ENCODE measurements around the gene BBC3. TPM values are rescaled to one million over a fixed set of nuclear protein-coding genes. Genes with fewer than 3 reads are reported as not detected.
"Not testable (repeated sequence)": the region's sequence is repeated elsewhere in the genome, so short reads cannot be mapped to it uniquely, and the experiment has no call there.

Gene BBC3, protein sequence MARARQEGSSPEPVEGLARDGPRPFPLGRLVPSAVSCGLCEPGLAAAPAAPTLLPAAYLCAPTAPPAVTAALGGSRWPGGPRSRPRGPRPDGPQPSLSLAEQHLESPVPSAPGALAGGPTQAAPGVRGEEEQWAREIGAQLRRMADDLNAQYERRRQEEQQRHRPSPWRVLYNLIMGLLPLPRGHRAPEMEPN
- total RNA-seq (2012; rRNA removed), result 4.8 and 6.1 TPM in 2 replicates

- Histone ChIP-seq H3K9ac (ENCODE audit: low read depth, low read length) (peak within 1 kb of the TSS; percentile 92), H3K36me3 (ENCODE audit: insufficient read depth, low read length) (no peaks in the 10 kb centered on the region), H3K4me1 (ENCODE audit: control insufficient read depth, insufficient read depth, low read length) (peaks cover 48% of the 10 kb centered on the region), H3K9me3 (replicated peaks; ENCODE audit: low read length) (no peaks in the 10 kb centered on the region), H3K4me3 (ENCODE audit: low read length) (peak within 1 kb of the TSS; percentile 89), H3K27me3 (ENCODE audit: control insufficient read depth, insufficient read depth, low read length) (no peaks in the 10 kb centered on the region), H3K4me2 (ENCODE audit: low read length) (peak within 1 kb of the TSS; percentile 95)
Measured at GRCh38 chr19:47230921-47231214, at the start of gene BBC3. Gene BBC3, minus strand, starts transcription at chr19:47231199. Its CDS starts 2,768 bp downstream, at chr19:47228431.

- H3K4me3 ChIP-seq (ENCODE audit: low read length), result no peak overlapping the region
- H3K27me3 ChIP-seq (ENCODE audit: control insufficient read depth, insufficient read depth, low read length), result no peaks in the 10 kb centered on the region
- no peaks in the 10 kb centered on the region for H3K36me3 ChIP-seq (ENCODE audit: insufficient read depth, low read length)
- H3K4me2 ChIP-seq (ENCODE audit: low read length), result no peak overlapping the region
- peaks cover 15% of the 10 kb centered on the region for H3K4me1 ChIP-seq (ENCODE audit: control insufficient read depth, insufficient read depth, low read length)
- no peaks in the 10 kb centered on the region for H3K9me3 ChIP-seq (replicated peaks; ENCODE audit: low read length)
- H3K9ac ChIP-seq (ENCODE audit: low read depth, low read length), result no peak overlapping the region
Measured at GRCh38 chr19:47280183-47280797, 49.3 kb upstream of the BBC3 start.

GRCh38 chr19:47276513-47276912 is 45.5 kb upstream of the BBC3 start:
- peak overlapping the region; percentile 94 for H3K4me2 ChIP-seq (ENCODE audit: low read length)
- peaks cover 37% of the 10 kb centered on the region for H3K4me1 ChIP-seq (ENCODE audit: control insufficient read depth, insufficient read depth, low read length)
- not testable (repeated sequence) for H3K4me3 ChIP-seq (ENCODE audit: low read length); H3K9ac ChIP-seq (ENCODE audit: low read depth, low read length); H3K9me3 ChIP-seq (replicated peaks; ENCODE audit: low read length); H3K27me3 ChIP-seq (ENCODE audit: control insufficient read depth, insufficient read depth, low read length); H3K36me3 ChIP-seq (ENCODE audit: insufficient read depth, low read length)

- H3K9ac ChIP-seq (ENCODE audit: low read depth, low read length), result peak overlapping the region; percentile 64
- no peaks in the 10 kb centered on the region for H3K9me3 ChIP-seq (replicated peaks; ENCODE audit: low read length)
- H3K4me1 ChIP-seq (ENCODE audit: control insufficient read depth, insufficient read depth, low read length), result peaks cover 37% of the 10 kb centered on the region
- no peaks in the 10 kb centered on the region for H3K27me3 ChIP-seq (ENCODE audit: control insufficient read depth, insufficient read depth, low read length)
- peak overlapping the region; percentile 94 for H3K4me2 ChIP-seq (ENCODE audit: low read length)
- H3K4me3 ChIP-seq (ENCODE audit: low read length), result peak overlapping the region; percentile 69
- H3K36me3 ChIP-seq (ENCODE audit: insufficient read depth, low read length), result peaks cover 5% of the 10 kb centered on the region
Measured at GRCh38 chr19:47275791-47276461, 44.9 kb upstream of the BBC3 start.

- Histone ChIP-seq H3K27me3 (ENCODE audit: control insufficient read depth, insufficient read depth, low read length) (no peaks in the 10 kb centered on the region), H3K9ac (ENCODE audit: low read depth, low read length) (peak overlapping the region; percentile 64), H3K4me3 (ENCODE audit: low read length) (peak overlapping the region; percentile 69), H3K36me3 (ENCODE audit: insufficient read depth, low read length) (peaks cover 13% of the 10 kb centered on the region), H3K4me1 (ENCODE audit: control insufficient read depth, insufficient read depth, low read length) (peaks cover 37% of the 10 kb centered on the region), H3K4me2 (ENCODE audit: low read length) (peak overlapping the region; percentile 94), H3K9me3 (replicated peaks; ENCODE audit: low read length) (no peaks in the 10 kb centered on the region)
Measured at GRCh38 chr19:47274891-47275761, 44.1 kb upstream of the BBC3 start.

GRCh38 chr19:47274071-47274890 is 43.3 kb upstream of the BBC3 start, which contains the start of gene INAFM1:
Gene INAFM1, plus strand, starts transcription at chr19:47274885. Its CDS starts 35 bp downstream, at chr19:47274920.
- Histone ChIP-seq H3K36me3 (ENCODE audit: insufficient read depth, low read length) (peaks cover 18% of the 10 kb centered on the region), H3K4me2 (ENCODE audit: low read length) (peak within 1 kb of the TSS; percentile 98), H3K9ac (ENCODE audit: low read depth, low read length) (peak within 1 kb of the TSS; percentile 94), H3K27me3 (ENCODE audit: control insufficient read depth, insufficient read depth, low read length) (no peaks in the 10 kb centered on the region), H3K4me1 (ENCODE audit: control insufficient read depth, insufficient read depth, low read length) (peaks cover 37% of the 10 kb centered on the region), H3K9me3 (replicated peaks; ENCODE audit: low read length) (no peaks in the 10 kb centered on the region), H3K4me3 (ENCODE audit: low read length) (peak within 1 kb of the TSS; percentile 94)

DNA sequence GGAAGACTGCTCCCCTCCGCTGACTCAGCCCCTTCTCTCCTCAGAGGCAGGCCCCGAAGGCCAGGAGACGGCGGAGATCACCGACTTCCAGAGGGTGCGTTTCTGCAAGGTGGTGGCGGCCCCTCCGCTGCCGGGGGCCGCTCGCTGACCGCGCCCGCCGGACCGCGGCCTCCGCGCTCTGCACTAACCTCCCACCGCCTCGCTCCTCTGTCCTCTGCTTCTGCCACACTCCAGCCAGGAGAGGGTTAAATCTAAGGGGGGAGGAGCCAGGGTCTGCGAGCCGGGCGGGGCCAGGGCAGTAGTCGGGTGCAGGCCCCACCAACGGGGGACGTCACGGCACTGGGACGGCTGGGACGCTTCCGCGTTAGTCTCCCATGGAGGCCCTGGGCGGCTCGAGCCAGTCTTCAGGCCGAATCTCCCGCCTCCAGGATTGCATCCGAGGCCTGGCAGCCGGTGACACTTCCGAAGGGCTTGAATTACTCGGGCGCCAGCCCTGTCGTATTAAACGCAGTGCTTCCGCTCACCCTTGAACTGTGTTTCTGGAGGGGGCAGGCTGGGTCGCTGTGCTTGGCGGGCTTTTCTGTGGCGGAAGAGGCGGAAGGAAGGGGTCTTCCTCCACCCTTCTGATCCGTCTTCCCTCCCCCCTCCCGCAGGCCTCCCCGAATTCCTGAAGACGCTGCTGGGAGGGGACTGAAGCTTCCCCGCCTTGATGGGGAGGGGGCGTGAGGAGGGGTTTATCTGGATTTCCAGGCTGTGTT is 42.5 kb upstream of the BBC3 start:
- peaks cover 37% of the 10 kb centered on the region for H3K4me1 ChIP-seq (ENCODE audit: control insufficient read depth, insufficient read depth, low read length)

DNA sequence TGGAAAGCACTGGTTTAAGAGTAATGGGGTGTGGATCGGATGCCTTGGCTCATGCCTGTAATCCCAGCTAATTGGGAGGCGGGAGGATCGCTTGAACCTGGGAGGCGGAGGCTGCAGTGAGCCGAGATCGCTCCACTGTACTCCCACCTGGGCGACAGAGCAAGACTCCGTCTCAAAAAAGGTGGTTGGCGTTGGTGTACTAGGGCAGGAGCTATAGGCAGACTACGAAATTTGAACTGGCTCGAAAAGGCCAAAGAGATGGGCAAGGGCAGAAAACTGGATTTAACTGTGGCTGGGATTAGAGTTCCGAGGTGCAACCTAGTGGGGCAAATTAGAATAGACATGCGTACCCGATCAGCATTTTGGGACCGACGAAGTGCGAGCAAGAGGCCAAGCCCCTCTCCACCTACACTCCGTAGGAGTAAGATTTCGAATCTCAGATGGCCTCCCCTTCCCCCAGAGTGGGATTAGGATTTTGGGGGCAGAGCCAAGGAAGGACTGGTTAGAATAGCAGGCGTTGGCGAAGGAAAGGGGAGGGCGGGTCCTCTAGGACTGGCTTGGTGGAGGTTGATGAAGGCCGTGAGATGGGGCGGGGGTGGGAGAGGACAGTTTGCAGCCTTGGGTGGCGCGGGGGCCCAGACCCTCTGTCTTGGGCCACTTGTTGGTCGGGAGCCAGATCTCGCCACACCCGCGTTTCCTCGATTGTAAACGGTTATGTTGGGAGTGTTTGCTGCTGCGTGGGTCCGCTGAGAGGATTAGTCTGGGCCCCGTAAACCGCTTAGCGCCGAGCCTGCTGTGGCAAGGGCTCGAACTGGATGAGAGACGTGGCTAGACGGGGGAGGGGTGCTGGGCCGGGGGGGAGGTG is 41.7 kb upstream of the BBC3 start:
- no peaks in the 10 kb centered on the region for H3K9me3 ChIP-seq (replicated peaks; ENCODE audit: low read length)
- peaks cover 21% of the 10 kb centered on the region for H3K36me3 ChIP-seq (ENCODE audit: insufficient read depth, low read length)

More for the DNA sequence above, 42.5 kb upstream of the BBC3 start:
- no peaks in the 10 kb centered on the region for H3K9me3 ChIP-seq (replicated peaks; ENCODE audit: low read length)
- no peaks in the 10 kb centered on the region for H3K27me3 ChIP-seq (ENCODE audit: control insufficient read depth, insufficient read depth, low read length)
- peak overlapping the region; percentile 98 for H3K4me2 ChIP-seq (ENCODE audit: low read length)
- H3K9ac ChIP-seq (ENCODE audit: low read depth, low read length), result peak overlapping the region; percentile 94
- H3K4me3 ChIP-seq (ENCODE audit: low read length), result peak overlapping the region; percentile 79
- peaks cover 21% of the 10 kb centered on the region for H3K36me3 ChIP-seq (ENCODE audit: insufficient read depth, low read length)

GRCh38 chr19:47271949-47272348 is 41.0 kb upstream of the BBC3 start:
- Histone ChIP-seq H3K36me3 (ENCODE audit: insufficient read depth, low read length) (peaks cover 21% of the 10 kb centered on the region), H3K9me3 (replicated peaks; ENCODE audit: low read length) (no peaks in the 10 kb centered on the region), H3K4me2 (ENCODE audit: low read length) (no peak overlapping the region), H3K4me3 (ENCODE audit: low read length) (no peak overlapping the region), H3K4me1 (ENCODE audit: control insufficient read depth, insufficient read depth, low read length) (peaks cover 39% of the 10 kb centered on the region), H3K9ac (ENCODE audit: low read depth, low read length) (no peak overlapping the region), H3K27me3 (ENCODE audit: control insufficient read depth, insufficient read depth, low read length) (no peaks in the 10 kb centered on the region)

More for the DNA sequence above, 41.7 kb upstream of the BBC3 start:
- Histone ChIP-seq H3K4me1 (ENCODE audit: control insufficient read depth, insufficient read depth, low read length) (peaks cover 34% of the 10 kb centered on the region), H3K27me3 (ENCODE audit: control insufficient read depth, insufficient read depth, low read length) (no peaks in the 10 kb centered on the region), H3K4me3 (ENCODE audit: low read length) (peak overlapping the region; percentile 79), H3K9ac (ENCODE audit: low read depth, low read length) (peak overlapping the region; percentile 94), H3K4me2 (ENCODE audit: low read length) (peak overlapping the region; percentile 98)

Measured in skeletal muscle satellite cell (primary cell).